CD4-positive, alpha-beta T cell treated with Interleukin-6 for 4 hours (primary cell): Measurements from ENCODE around the gene ADH7.
"Not testable (repeated sequence)": the region's sequence is repeated elsewhere in the genome, so short reads cannot be mapped to it uniquely, and the experiment has no call there.

Experiments used
- DNase-seq: peaks from one replicate; pipeline ENCODE4 v3.0.0-alpha.2; 2020; ENCODE audit warnings: mixed read lengths

Gene ADH7

DNA sequence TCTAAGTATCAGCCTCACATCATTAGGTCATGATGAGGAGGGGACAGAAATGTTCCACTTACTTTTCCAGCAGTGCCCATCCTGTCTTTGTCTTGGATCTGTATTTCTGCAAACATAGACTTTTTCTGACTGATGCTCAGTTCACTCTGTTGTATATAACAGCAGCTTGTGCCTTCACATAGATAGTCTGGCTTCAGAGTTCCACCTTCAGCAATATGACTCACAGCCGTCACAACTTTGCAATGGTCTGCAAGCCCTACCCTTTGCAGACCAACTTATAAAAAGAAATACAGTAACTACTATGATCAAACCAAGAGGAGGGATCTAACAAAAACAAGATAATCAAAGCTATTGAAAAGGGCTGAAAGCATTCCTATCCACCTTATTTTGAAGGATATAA lies at the start of gene ADH7:
Gene ADH7 (minus strand): TSS at position 189 of the 400 bp plus-strand sequence. CDS start 109 bp downstream, at position 80.
- DNase-seq, result no peak

DNA sequence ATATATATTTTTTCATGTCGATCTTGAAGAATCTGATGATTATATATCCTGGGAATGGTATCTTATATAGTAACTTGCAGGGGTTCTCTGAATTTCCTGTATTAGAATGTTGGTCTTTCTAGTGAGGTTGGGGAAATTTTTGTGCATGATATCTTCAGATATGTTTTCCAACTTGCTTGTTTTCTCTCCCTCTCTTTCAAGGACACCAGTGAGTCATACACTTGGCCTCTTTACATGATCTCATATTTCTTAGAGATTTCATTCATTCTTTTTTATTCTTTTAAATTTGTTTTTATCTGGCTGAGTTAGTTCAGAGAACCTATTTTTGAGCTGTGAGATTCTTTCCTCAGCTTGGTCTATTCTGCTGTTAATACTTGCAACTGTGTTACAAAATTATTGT lies 48.5 kb upstream of the ADH7 start:
- DNase-seq, result no peak

DNA sequence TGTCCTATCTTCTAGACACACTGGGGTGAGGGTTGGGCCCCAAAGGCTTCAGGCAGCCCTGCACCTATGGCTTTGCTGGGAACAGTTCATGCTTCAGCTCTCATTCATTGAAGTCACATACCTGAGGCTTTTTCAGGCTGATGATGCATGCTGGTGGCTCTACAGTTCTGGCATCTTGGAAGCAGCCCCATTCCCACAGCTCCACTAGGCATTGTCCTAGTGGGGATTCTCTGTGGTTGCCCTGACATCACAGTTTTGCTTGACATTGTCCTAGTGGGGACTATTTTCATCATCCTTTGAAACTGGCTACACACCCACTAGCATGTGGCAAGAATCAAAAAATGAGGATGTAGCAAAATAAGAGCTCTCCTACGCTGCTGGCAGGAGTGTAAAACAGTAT lies 38.0 kb upstream of the ADH7 start:
- no peak for DNase-seq

DNA sequence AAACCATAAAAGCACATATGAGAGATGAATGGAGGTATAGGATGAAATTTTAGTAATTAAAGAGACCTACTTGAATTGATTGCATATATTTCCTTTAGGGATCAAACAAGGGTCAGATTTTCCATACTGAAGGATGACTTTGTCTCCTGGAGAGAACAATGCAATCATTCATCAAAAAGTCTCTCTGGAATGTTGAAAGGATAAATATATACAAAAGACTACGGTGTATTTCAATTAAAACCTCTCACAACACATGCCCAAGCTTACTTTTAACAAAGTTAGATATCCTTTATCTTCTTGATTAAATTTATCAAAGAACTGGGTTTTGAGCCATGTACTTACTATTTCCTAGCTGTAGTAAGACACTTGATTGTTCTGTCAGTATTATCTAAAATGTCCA lies 36.8 kb upstream of the ADH7 start:
- no peak for DNase-seq

DNA sequence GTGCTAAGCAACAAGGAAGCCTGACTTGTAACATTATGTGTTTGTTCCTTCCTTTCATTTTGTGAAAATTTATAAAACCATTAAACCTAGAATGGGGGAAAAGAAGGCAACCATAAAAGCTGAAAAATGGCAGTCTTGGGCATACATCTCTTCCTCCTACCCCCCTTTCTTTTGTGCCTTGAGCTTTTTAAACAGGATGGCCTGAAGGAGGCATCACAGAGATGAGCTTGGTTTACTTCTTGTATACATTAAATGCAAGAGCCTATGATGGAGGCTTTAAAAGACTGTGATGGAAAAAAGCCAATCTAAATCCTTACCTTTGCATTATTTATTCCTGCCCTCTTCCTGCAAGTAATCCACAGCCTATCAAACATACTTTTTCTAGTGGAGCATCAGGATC lies 36.2 kb upstream of the ADH7 start:
- DNase-seq, result no peak

DNA sequence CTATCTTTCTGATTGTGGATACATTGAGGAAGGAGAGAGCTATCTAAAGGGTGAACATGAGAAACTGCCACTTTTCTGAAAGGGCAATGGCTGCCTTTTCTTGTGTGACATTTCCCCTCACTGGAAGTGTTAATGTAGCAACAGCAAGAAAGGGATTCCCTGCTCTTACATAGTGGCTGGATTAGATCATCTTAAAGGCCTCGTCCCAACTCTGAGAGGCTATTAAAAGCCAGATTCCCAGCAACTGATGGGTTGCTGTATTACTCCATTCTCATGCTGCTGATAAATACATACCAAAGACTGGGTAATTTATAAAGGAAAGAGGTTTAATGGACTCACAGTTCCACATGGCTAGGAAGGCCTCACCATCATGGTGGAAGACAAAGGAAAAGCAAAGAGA lies 33.7 kb upstream of the ADH7 start:
- no peak for DNase-seq

DNA sequence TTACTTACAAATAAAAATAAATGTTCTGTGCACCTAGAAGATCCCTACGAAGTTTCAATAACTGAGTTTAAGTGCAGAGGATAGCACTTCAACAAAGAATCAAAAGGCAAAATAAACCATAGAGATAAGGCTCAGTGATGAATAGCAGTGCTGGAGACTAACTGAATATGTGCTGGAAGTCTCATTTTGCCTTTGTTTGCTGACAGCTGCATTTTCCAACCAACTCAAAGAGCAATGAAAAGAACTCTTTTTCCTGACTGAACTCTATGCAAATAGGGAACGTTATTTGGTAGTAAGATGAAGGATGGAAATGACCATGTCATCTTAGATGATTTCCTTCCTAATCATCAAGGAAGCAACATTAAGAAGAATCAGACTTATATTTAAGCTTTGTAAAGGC lies 32.7 kb upstream of the ADH7 start:
- no peak for DNase-seq

DNA sequence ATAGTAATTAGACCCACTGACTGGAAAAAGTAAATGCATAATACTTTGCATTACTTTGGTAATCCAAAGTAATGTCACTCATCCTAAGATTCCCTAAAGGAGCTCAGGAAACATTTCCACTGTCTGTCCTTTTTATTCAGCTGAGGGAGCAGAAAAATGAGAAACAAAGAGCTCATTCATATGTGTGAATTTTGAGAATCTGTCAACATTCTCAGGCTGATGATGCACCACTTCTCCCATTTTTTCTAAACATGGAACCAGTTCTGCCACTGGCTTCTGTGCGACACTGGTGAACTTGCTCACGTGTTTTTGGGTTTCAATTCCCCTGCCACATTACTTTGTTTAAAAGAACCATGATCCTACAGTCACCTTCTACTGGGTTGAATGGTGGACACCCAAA lies 28.4 kb upstream of the ADH7 start:
- DNase-seq, result no peak

DNA sequence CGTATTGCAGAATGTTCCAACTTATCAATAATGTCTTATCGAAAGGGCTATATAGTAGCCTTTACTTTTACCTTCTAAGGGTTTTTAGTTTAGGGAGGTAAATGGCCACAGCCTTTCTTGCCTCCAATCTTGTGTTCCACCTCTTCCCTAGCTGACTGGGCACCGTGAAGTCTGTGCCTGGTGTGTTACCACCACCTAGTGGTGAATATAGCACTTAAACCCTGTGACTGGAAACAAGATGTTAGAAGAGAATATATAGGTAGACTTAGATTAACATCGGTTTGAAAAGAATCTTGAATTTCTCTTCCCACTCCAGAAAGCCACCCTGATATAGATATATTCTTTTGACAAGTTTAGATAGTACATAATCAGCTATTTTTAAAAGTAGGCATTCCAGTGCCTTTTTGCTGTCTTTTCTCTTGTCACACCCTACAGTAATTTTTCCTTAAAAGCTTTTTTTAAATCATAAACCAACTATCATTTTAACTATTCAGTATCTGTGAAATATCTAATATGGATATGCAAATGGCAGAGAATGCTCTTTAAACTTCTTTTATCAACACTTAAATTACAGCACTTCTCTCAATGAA lies 27.8 kb upstream of the ADH7 start:
- DNase-seq, result peak; percentile 54

DNA sequence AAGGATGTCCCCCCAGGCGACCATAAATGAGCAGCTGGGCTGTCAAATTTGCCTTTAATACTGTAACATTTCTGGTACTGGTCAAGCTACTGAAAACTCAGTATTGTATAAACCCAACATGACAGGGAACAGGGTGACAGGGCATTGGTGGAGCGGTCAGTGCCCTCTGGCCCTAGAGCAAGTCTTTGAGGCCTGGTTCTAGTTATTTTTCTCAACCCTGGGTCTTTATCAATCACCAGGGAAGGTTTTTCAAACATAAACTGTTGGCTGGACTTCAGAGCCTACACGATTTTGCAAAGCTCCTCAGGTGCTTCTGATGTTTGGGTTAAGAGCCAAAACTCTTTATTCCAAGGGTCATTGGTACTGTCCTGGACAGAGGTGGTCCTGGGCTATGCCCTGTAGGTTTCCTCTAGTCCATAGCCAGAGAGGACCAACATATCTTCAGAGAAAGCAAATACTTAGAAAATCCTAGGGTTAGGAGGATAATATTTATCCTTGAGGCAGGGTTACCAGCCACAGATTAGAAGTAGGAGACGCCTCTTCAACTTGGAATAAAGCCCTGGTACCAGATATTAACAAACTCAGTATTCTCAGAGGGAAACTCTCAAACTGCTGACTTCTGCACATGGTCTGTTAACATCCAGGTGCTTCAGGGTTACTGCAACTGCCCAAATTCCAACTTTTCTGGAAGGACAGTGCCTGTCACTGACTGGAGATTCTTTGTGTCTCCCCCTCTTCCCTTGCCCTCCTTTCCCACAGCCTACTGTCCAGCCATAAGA lies 26.7 kb upstream of the ADH7 start:
- no peak for DNase-seq

DNA sequence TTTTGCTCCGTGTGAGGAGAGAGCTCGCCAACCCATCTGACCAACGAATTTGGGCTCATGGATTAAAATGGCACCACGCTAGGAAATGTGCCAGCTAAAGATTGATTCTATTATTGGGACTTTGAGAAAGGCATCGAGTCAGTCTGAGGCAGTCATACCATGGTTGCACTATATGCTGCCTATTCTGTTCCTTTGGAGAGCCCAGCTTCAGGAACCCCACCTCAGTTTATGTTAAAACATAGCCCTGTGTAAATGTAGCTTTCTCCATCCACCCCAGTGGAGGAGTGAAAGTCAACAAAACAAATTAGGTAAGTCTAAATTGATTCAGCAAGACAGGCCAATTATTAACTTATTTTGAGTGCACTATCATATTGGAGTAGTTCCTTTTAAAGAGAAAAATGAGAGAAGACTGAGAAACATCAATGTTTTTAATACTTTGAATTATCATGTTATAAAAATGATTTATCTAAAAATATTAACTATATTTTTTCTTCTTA lies 24.5 kb upstream of the ADH7 start:
- no peak for DNase-seq

DNA sequence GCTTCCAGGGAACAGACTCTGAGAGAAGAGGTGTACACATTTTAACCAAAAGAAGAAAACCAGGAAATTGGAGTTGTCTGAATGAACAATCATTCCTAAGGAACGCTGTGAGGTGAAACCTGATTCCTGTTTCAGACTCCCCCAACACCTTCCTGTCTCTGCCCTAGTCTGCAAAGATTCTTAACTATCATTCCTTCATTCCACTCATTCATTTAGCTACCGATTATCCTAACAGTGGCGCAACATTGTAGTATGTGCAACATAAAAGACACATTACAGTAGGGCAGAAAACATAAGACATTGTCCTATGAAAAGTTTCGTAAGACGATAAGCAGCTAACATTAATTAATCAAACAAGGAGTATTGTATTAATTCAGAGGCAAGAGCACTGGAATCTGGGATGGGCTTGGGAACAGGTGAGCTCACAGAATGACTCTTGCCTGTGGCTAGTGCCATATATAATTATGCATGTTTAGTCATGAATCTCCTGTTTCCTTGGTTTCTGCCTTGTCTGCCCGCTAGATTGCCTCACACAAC lies 23.8 kb upstream of the ADH7 start:
- DNase-seq, result no peak

DNA sequence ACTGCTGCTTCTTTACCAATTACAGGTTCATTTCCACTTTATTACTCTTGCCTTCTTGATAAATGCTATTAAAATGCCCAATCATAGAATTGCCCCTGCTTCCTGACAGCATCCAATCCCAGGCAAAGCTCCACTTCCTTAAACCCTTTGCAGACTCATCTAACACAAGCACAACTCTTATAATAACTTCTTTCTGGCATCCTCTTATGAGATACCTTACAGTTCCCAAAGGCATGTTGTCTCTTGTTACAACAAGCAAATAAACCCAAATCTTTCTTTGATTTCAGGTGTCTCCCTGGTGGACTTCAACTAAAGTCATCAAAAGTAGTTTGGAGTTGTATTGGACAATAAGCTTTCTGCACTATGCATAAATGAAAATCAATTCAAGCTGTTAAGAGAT lies 22.5 kb upstream of the ADH7 start:
- no peak for DNase-seq

DNA sequence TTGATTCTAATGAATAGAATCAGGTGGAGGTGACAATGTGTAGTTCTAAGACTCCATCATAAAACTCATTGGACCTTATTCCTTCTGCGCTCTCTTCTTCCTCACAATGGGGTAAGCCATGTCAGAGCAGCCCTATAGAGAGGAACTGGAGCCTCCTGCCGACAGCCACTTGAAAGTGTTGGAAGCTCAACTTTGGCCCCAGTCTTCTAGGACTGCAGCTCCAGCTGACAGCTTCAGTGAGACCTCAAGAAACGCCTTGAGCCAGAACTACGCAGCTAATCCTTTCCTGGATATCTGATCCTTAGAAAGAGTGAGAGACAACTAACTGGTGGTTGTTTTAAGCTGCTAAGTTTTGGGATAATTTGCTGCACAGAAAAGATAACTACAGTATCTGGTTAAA lies 22.1 kb upstream of the ADH7 start:
- DNase-seq, result no peak

DNA sequence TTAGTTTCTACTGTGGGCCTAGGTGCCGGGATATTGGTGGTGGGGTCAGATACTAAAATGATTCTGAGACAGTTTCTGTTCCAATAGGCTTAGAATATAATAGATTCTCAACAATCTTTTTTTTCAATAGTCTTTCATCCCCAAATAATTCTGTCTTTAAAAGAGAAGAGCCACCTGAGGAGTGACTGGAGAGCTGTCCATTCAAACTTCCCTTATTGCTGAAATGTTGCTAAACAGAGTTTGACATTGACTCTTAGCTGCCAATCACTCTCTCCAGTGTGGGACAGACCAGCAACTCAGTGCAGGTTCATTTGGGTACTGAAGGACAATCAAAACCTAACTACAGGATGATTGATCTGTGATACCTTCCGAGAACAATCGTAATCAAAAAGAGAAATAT lies 12.4 kb upstream of the ADH7 start:
- DNase-seq, result no peak

DNA sequence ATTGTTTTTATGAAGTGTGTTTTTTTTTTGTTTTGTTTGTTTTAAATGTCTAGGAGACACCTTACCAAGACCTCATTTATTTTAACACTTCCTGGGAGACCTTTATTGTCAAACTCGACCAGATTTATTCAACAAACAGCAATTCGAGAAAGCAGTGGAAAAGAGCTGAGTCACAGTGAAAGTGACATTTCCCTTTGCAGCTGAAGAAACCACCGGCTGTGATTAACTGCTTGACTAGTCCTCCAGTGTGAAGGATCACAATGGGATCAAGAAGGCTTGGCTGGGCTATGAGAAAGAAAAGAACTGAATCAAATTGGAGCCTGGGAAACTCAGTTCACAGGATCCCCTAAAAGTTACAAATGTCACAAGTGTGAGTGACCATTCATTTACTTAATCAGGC lies 11.9 kb upstream of the ADH7 start:
- no peak for DNase-seq

DNA sequence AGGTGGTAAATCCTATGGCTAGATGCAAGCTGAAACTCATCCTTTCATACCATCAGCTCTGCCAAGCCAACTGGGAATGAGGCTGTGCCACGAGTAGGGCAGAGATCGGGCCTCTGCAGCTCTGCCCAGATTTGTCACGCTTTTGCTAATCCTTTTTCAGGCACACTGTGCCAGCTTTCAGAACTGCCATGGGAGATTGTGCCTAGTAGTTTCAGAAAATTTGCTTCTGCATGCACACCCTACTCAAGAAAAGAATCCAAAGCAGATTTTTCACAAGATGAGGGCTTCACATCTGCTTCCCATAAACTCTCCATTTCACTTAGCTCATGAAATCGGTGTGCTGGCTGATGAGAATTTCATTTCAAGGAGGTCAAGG lies 3.3 kb upstream of the ADH7 start:
- DNase-seq, result no peak

DNA sequence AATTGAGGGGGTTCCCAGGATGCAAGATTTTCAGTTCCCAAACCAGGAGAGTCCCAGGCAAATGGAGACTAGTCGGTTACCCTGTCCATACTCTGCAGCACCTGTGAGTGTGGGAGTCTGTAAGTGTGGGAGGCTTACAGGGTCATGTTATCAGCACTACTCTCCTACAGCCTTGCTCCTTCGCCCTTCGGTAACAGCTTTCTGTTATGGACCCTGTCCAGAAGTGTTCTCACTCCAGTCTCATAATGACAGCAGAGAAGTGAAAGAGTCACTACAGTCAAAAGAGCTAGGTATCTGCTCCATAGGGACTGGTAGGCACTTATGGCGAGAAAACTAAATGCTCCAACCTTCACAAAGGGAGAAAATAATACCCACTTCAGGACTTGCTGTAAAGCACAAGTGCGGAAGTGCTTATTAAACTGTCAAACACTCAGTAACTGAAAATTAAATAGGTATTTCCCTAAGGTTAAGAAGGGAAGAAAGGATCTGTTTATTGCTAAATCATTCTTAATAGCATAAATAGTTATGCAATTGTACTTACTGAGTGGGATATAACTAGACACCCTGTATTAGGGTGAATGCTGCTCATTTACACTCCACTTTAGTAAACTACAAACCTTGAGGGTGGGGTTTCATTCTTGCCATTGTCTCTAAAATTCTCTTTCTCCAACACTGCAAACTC lies 2.7 kb upstream of the ADH7 start:
- no peak for DNase-seq

DNA sequence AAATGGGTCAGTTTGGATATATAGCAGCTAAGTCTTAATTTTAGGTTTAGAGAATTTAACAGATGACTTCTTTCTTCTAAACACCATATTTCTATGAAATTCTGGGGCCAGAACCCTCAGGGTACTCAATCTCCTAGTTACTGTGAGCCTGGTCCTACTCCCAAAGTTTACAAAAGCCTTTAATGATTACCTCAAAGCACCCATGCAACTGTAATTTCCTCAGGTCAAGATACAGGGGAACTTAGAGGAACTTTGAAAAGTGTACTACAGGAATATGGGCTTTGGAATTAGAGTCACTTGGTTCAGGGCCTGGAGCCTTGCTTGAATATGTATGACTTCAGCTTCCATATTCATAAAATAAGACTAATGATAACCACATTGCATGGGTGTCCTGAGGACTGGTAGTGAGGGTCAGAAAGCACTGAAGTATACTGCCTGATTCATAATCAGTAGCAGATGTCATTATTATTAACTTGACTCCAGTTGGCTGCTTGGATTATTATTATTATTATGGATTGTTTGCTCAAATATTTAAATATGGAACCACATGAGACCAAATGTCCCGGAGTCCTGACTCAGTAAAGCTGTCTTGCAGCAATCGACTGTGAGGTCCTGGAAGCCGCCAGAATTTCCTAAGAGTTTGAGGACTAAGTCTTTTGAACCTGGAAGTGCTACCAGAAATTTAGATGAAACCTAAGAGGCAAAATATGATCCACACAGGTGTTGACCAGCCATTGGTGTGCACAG lies 2.0 kb upstream of the ADH7 start:
- no peak for DNase-seq

DNA sequence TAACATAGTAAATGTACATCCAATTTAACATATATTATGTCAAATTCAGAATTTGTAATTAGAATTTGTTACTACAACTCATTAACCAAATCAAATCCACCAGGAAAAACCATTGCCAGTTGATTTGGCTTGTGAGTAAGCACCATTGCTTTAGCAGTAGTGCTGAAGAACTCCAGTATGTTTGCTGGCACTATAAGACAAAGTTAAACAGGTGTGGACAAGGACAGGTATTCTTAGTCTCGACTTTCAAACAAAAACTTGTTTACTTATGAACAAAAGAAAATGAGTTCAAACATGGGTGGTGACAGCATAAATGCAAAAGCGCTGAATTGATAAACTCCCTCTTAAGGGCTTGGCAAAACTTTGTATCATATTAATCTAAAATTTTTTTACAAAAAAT lies 1.3 kb upstream of the ADH7 start:
- DNase-seq, result no peak

DNA sequence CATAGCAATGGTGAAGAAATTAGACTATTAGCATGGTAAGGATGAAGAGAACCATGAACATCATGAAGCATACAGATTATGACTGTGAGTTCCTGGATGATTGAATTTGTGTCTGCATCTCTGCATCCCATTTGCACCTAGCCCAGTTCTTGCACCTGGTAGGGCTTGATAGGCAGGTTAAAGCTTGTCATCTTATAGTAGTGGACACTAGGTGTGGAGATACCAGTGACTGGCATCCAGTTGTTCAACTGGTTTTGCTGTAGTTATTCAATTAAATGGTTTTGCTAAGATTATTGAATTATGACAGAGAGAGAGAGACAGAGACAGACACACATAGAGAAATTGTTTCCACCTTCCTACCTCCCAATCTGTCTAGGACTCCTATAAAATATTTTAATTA lies 5.0 kb downstream of the ADH7 start:
- no peak for DNase-seq

DNA sequence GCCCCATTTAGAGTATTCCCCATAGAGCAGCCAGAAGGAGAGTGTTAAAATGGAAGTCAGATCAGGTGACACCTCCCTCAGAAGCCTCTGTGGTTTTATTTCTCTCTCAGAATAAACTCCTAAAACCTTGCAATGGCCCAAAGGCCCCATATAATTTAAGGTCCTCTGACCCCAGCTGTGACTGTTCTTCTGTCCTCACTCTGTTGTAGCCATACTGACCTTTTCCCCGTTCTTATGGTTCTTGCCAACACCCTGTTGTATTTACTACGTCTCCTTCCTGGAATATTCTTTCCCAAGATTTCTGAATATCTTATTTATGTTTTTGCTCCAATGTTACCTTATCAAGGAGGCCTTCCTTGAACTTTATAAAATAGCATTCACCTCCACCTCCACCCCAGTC lies 18.0 kb downstream of the ADH7 start:
- DNase-seq, result no peak

DNA sequence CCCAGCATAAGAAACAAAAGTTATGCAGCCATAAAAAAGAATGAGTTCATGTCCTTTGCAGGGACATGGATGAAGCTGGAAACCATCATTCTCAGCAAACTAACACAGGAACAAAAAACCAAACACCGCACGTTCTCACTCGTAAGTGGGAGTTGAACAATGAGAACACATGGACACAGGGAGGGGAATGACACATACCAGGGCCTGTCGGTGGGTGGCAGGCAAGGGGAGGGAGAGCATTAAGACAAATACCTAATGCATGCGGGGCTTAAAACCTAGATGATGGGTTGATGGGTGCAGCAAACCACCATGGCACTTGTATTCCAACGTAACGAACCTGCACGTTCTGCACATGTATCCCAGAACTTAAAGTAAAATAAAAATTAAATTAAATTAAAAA lies 19.4 kb downstream of the ADH7 start:
- not testable (repeated sequence) for DNase-seq
